Measurements from ENCODE around the gene KLHDC3. TPM values are rescaled to one million over a fixed set of nuclear protein-coding genes. Genes with fewer than 3 reads are reported as not detected.

Gene KLHDC3
- total and polyA plus RNA-seq, 10 of the 15 experiments (the other 5 are each of a cell fraction or from before 2014, with no cell fraction given), result 2.4 to 102 (median 55.4) TPM

- intact Hi-C loops (cut with micrococcal nuclease; ENCODE audit: unreplicated experiment) (no loop called here), in situ Hi-C loops (cut with MboI) (no loop called here)
- TF ChIP-seq CUX1 (IDR thresholded peaks at IDR 0.05; ENCODE audit: insufficient replicate concordance, low read depth, low read length) (no peak), SIX5 (IDR thresholded peaks at IDR 0.05; ENCODE audit: low read depth, low read length, severe bottlenecking) (no peak), CREB1 (IDR thresholded peaks at IDR 0.05; ENCODE audit: low read depth) (no peak), BCL11A (IDR thresholded peaks at IDR 0.05; ENCODE audit: low read depth, low read length) (no peak), PRDM15 (CRISPR knock-in tag; IDR thresholded peaks at IDR 0.05) (no peak), BHLHE40 (IDR thresholded peaks at IDR 0.05; ENCODE audit: borderline replicate concordance in 1 of 2, low read depth in 2 of 2, low read length in 1 of 2) (no peak)
- ChIA-PET SMC1A (ENCODE audit: uncharacterized antibody, unreplicated experiment) (interaction anchor here (0.7 to 1.5 kb wide), 6 partner anchors 11 to 159 kb away, joined by 3 to 6 read pairs (median 3); no protein-coding TSS in a partner anchor), CTCF (interaction anchor here (1.0 to 1.2 kb wide), 3 partner anchors 29 to 86 kb away, joined by 3 to 4 read pairs (median 3); no protein-coding TSS in a partner anchor), RAD21 (ENCODE audit: unreplicated experiment) (interaction anchor here (0.6 kb wide), 1 partner anchor 95 kb away, joined by 3 read pairs; no protein-coding TSS in a partner anchor), POLR2A (interaction anchor here (0.5 to 2.5 kb wide), 9 partner anchors 8 to 469 kb away, joined by 3 to 10 read pairs (median 4); partner anchors contain the start of genes KLHDC3, MEA1 and PEX6)
- WGBS (ENCODE audit: insufficient coverage, insufficient replicate concordance, low lambda C conversion rate, missing lambda C conversion rate), result 76% methylated on average over 5 of the region's 5 CpGs
- Histone ChIP-seq H3K79me2 (ENCODE audit: control insufficient read depth, insufficient read depth, low read length) (peaks cover 14% of the 10 kb centered on the region), H2AFZ (ENCODE audit: control insufficient read depth, low read depth, low read length) (no peak overlapping the region), H3K9ac (ENCODE audit: control insufficient read depth, insufficient read depth, low read length) (no peak overlapping the region), H3K9me3 (replicated peaks; ENCODE audit: control insufficient read depth, insufficient read depth, low read length) (no peaks in the 10 kb centered on the region), H3K27me3 (replicated peaks in 1 of 2; ENCODE audit: control insufficient read depth in 2 of 2, insufficient read depth in 2 of 2, low read length in 1 of 2) (no peaks in the 10 kb centered on the region), H3K4me1 (ENCODE audit: control insufficient read depth, insufficient read depth, low read length) (peaks cover 16% of the 10 kb centered on the region), H4K20me1 (ENCODE audit: control insufficient read depth, insufficient read depth) (no peaks in the 10 kb centered on the region), H3K4me3 (no peak overlapping the region), H3K27ac (ENCODE audit: control insufficient read depth, insufficient read depth) (no peak overlapping the region), H3K4me2 (ENCODE audit: control insufficient read depth, insufficient read depth) (peak overlapping the region; percentile 6), H3K36me3 (ENCODE audit: control insufficient read depth in 2 of 2, insufficient read depth in 2 of 2, low read length in 1 of 2) (peaks cover 2 to 8% of the 10 kb centered on the region in 2 experiments; a peak in 2 of 4 replicates)
- FAIRE-seq (no peak), DNase-seq (ENCODE audit: low read depth, low spot score) (no peak), ATAC-seq (no peak)
- no TSS peak for BruUV-seq (replicated peaks)
Measured at GRCh38 chr6:42987533-42988451, 26.3 kb upstream of the KLHDC3 start.

Measured in GM12878 (cell line).